NCI-H2107 treated with DMSO at 0.1 percent for 48 hours (cell line): ENCODE data around the gene RASA1.
"Not testable (repeated sequence)": the region's sequence is repeated elsewhere in the genome, so short reads cannot be mapped to it uniquely, and the experiment has no call there.

ENCODE experiments used
- DNase-seq: peaks from one replicate; lab custom pipeline; 2025; ENCODE audit not compliant: unreplicated experiment; lab: John Stamatoyannopoulos, UW

Gene RASA1

GRCh38 chr5:87267574-87268125 lies at the start of gene RASA1:
Gene RASA1, plus strand, starts transcription at chr5:87267883. Its CDS starts 569 bp downstream, at chr5:87268452.
- peak; percentile 74 for DNase-seq

- DNase-seq: no peak
Measured at GRCh38 chr5:87229780-87230179, 37.9 kb upstream of the RASA1 start.

GRCh38 chr5:87231037-87231808 lies 36.5 kb upstream of the RASA1 start:
- DNase-seq: no peak

GRCh38 chr5:87233143-87233542 lies 34.5 kb upstream of the RASA1 start:
- DNase-seq: no peak

- no peak for DNase-seq
Measured at GRCh38 chr5:87241555-87241954, 26.1 kb upstream of the RASA1 start.

GRCh38 chr5:87242242-87242641 lies 25.4 kb upstream of the RASA1 start:
- DNase-seq: no peak

GRCh38 chr5:87243161-87243844 lies 24.4 kb upstream of the RASA1 start:
- DNase-seq: no peak

GRCh38 chr5:87245451-87245850 lies 22.2 kb upstream of the RASA1 start:
- no peak for DNase-seq

GRCh38 chr5:87246061-87246460 lies 21.6 kb upstream of the RASA1 start:
- DNase-seq: no peak

- no peak for DNase-seq
Measured at GRCh38 chr5:87252283-87252605, 15.4 kb upstream of the RASA1 start.

- no peak for DNase-seq
Measured at GRCh38 chr5:87254035-87254434, 13.6 kb upstream of the RASA1 start.

- DNase-seq: no peak
Measured at GRCh38 chr5:87258507-87258906, 9.2 kb upstream of the RASA1 start.

GRCh38 chr5:87260604-87261192 lies 7.0 kb upstream of the RASA1 start:
- DNase-seq: no peak

- DNase-seq: no peak
Measured at GRCh38 chr5:87263498-87263897, 4.2 kb upstream of the RASA1 start.

- no peak for DNase-seq
Measured at GRCh38 chr5:87266914-87267573, 639 bp upstream of the RASA1 start.

GRCh38 chr5:87268126-87268969 lies 665 bp downstream of the RASA1 start:
- no peak for DNase-seq

GRCh38 chr5:87268970-87269377 lies 1.3 kb downstream of the RASA1 start:
- DNase-seq: no peak

- not testable (repeated sequence) for DNase-seq
Measured at GRCh38 chr5:87270888-87271287, 3.2 kb downstream of the RASA1 start.

GRCh38 chr5:87276655-87277054 lies 9.0 kb downstream of the RASA1 start:
- no peak for DNase-seq

- DNase-seq: no peak
Measured at GRCh38 chr5:87277279-87277835, 9.7 kb downstream of the RASA1 start.
